GM19023 (cell line): ENCODE measurements around the gene MRPL28.
"Not testable (repeated sequence)": the region's sequence is repeated elsewhere in the genome, so short reads cannot be mapped to it uniquely, and the experiment has no call there.

Source experiments
- ATAC-seq: cut with Tn5 transposase; IDR thresholded peaks from one replicate; pipeline ENCODE4 v1.9.1; 2021; ENCODE audit warnings: mild to moderate bottlenecking, moderate library complexity; ENCODE audit not compliant: unreplicated experiment

MRPL28 gene

GRCh38 chr16:341095-341973 lies 29.0 kb downstream of the MRPL28 start:
- not testable (repeated sequence) for ATAC-seq

- no peak for ATAC-seq
Measured at GRCh38 chr16:340370-341091, 29.8 kb downstream of the MRPL28 start.

- ATAC-seq = no peak
Measured at GRCh38 chr16:339680-340079, 30.7 kb downstream of the MRPL28 start.

GRCh38 chr16:337975-338575 lies 32.3 kb downstream of the MRPL28 start:
- ATAC-seq = no peak

GRCh38 chr16:337437-337836 lies 32.9 kb downstream of the MRPL28 start:
- ATAC-seq = no peak

- ATAC-seq = no peak
Measured at GRCh38 chr16:336269-336668, 34.1 kb downstream of the MRPL28 start.

- not testable (repeated sequence) for ATAC-seq
Measured at GRCh38 chr16:334861-335632, 35.3 kb downstream of the MRPL28 start.

GRCh38 chr16:334164-334832 lies 36.0 kb downstream of the MRPL28 start:
- not testable (repeated sequence) for ATAC-seq

- ATAC-seq = no peak
Measured at GRCh38 chr16:333406-334094, 36.8 kb downstream of the MRPL28 start.

GRCh38 chr16:331181-331814 lies 39.0 kb downstream of the MRPL28 start:
- ATAC-seq = not testable (repeated sequence)

GRCh38 chr16:330741-331140 lies 39.6 kb downstream of the MRPL28 start:
- ATAC-seq = no peak

GRCh38 chr16:325375-326145 lies 44.8 kb downstream of the MRPL28 start:
- no peak for ATAC-seq

GRCh38 chr16:324451-325334 lies 45.6 kb downstream of the MRPL28 start:
- ATAC-seq = no peak

- no peak for ATAC-seq
Measured at GRCh38 chr16:324201-324450, 46.2 kb downstream of the MRPL28 start.

- no peak for ATAC-seq
Measured at GRCh38 chr16:322476-323143, 47.7 kb downstream of the MRPL28 start.

- no peak for ATAC-seq
Measured at GRCh38 chr16:321532-321931, 48.8 kb downstream of the MRPL28 start.

GRCh38 chr16:320206-320605 lies 50.1 kb downstream of the MRPL28 start:
- no peak for ATAC-seq
